ENCODE results near the gene RBM3.
A peak's percentile ranks its signal among the peaks of the same experiment; 100 is the strongest.
"Not testable (repeated sequence)": the region's sequence is repeated elsewhere in the genome, so short reads cannot be mapped to it uniquely, and the experiment has no call there.

RBM3 gene

GRCh38 chrX:48574270-48575266 lies at the start of gene RBM3:
Gene RBM3, plus strand, starts transcription at chrX:48574484. Its CDS starts 697 bp downstream, at chrX:48575181.
- DNase-seq (ENCODE audit: low read depth, low spot score): peak; percentile 94

GRCh38 chrX:48525853-48526252 lies 48.4 kb upstream of the RBM3 start:
- not testable (repeated sequence) for DNase-seq (ENCODE audit: low read depth, low spot score)

GRCh38 chrX:48530736-48531135 lies 43.5 kb upstream of the RBM3 start:
- peak; percentile 11 for DNase-seq (ENCODE audit: low read depth, low spot score)

- DNase-seq (ENCODE audit: low read depth, low spot score): peak; percentile 71
These were observed 42.8 kb upstream of the RBM3 start for GRCh38 chrX:48531358-48531959.

- DNase-seq (ENCODE audit: low read depth, low spot score): no peak
These were observed 42.1 kb upstream of the RBM3 start for GRCh38 chrX:48532161-48532560.

GRCh38 chrX:48533165-48533564 lies 41.1 kb upstream of the RBM3 start:
- DNase-seq (ENCODE audit: low read depth, low spot score): no peak

- DNase-seq (ENCODE audit: low read depth, low spot score): no peak
These were observed 35.5 kb upstream of the RBM3 start for GRCh38 chrX:48538641-48539344.

GRCh38 chrX:48539345-48540027 lies 34.8 kb upstream of the RBM3 start, which contains the start of gene TBC1D25:
Gene TBC1D25, plus strand, starts transcription at chrX:48539714. Its CDS starts 84 bp downstream, at chrX:48539798.
- DNase-seq (ENCODE audit: low read depth, low spot score): peak; percentile 97

GRCh38 chrX:48540028-48540375 lies 34.3 kb upstream of the RBM3 start:
- DNase-seq (ENCODE audit: low read depth, low spot score): peak; percentile 66

GRCh38 chrX:48540480-48540879 lies 33.8 kb upstream of the RBM3 start:
- no peak for DNase-seq (ENCODE audit: low read depth, low spot score)

GRCh38 chrX:48541140-48541814 lies 33.0 kb upstream of the RBM3 start:
- DNase-seq (ENCODE audit: low read depth, low spot score): no peak

GRCh38 chrX:48548871-48549270 lies 25.4 kb upstream of the RBM3 start:
- no peak for DNase-seq (ENCODE audit: low read depth, low spot score)

- not testable (repeated sequence) for DNase-seq (ENCODE audit: low read depth, low spot score)
These were observed 18.5 kb upstream of the RBM3 start for GRCh38 chrX:48555731-48556325.

GRCh38 chrX:48558271-48558670 lies 16.0 kb upstream of the RBM3 start:
- peak; percentile 67 for DNase-seq (ENCODE audit: low read depth, low spot score)

- no peak for DNase-seq (ENCODE audit: low read depth, low spot score)
These were observed 14.6 kb upstream of the RBM3 start for GRCh38 chrX:48559636-48560035.

GRCh38 chrX:48560056-48560455 lies 14.2 kb upstream of the RBM3 start:
- DNase-seq (ENCODE audit: low read depth, low spot score): no peak

GRCh38 chrX:48560681-48561080 lies 13.6 kb upstream of the RBM3 start:
- DNase-seq (ENCODE audit: low read depth, low spot score): no peak

GRCh38 chrX:48569958-48570357 lies 4.3 kb upstream of the RBM3 start:
- no peak for DNase-seq (ENCODE audit: low read depth, low spot score)

GRCh38 chrX:48573690-48574269 lies 504 bp upstream of the RBM3 start:
- no peak for DNase-seq (ENCODE audit: low read depth, low spot score)

GRCh38 chrX:48575642-48576041 lies 1.4 kb downstream of the RBM3 start:
- DNase-seq (ENCODE audit: low read depth, low spot score): no peak
